Activated CD8-positive, alpha-beta memory T cell treated with anti-CD3 and anti-CD28 coated beads, Interleukin-2, amount 50 U/mL, for 1 hour (primary cell): ENCODE measurements around the gene RSBN1L.
A peak's percentile ranks its signal among the peaks of the same experiment; 100 is the strongest.
"Not testable (repeated sequence)": the region's sequence is repeated elsewhere in the genome, so short reads cannot be mapped to it uniquely, and the experiment has no call there.

Experiments
- DNase-seq: peaks from one replicate; pipeline ENCODE4 v3.0.0-alpha.2; 2020; ENCODE audit errors: extremely low read depth

The RSBN1L gene

DNA sequence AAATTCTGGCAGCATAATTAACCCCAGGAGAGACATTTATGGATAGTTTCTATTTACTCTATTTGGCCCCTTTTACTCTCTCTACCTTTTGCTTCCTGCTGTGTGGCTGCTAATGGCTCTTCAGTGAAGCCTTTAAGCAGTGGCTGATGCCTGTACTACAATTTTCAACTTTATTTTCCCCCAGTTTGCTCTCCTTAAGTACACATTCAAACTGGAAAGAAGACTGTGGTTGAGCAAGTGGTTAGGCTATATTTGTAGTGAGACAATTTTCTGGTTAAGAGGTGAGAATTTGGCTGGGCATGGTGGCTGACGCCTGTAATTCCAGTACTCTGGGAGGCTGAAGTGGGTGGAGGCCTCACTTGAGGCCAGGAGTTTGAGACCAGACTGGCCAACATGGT, 8.5 kb upstream of the RSBN1L start:
- DNase-seq, result no peak

DNA sequence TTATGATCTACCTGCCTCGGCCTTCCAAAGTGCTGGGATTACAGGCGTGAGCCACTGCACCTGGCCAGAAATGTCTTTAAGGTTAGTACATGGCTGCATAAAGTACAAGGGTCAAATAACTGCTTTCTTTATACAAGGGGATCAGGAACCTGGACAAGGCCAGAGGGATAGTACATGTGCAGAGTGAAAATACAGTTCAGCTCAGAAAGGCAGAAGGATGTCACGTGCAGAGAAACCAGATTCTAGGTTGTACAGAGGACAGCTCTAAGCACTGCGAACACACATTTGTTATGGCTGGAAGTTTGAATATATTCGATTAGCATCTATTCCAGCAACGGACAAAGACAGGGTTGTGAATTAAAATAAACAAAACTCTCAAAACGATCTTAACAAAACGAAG, 6.0 kb upstream of the RSBN1L start:
- DNase-seq, result no peak

DNA sequence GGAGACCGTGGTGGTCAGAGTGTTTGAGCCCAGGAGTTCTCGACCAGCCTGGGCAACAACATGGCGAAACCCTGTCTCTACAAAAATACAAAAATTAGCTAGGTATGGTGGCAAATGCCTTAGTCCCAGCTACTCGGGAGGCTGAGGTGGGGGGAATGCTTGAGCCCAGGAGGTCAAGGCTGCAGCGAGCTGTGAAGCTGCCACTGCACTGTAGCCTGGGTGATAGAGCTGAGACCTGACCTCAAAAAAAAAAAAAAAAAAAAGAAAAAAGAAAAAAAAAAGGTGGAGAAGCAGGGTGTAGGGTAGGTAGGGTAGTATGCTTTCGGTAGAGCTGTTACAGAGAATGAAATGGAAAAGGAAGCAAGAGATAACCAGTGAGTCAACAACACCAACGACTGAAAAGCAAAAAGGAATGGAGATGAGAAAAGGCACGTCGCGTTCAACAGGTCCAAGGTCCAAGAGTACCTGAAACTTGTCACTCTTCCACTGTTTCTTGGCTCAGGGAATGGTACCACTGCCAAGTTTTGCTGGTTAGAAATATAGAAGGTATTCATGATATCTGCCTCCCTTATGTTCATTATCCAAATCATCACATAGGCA, 4.3 kb upstream of the RSBN1L start:
- DNase-seq, result no peak

DNA sequence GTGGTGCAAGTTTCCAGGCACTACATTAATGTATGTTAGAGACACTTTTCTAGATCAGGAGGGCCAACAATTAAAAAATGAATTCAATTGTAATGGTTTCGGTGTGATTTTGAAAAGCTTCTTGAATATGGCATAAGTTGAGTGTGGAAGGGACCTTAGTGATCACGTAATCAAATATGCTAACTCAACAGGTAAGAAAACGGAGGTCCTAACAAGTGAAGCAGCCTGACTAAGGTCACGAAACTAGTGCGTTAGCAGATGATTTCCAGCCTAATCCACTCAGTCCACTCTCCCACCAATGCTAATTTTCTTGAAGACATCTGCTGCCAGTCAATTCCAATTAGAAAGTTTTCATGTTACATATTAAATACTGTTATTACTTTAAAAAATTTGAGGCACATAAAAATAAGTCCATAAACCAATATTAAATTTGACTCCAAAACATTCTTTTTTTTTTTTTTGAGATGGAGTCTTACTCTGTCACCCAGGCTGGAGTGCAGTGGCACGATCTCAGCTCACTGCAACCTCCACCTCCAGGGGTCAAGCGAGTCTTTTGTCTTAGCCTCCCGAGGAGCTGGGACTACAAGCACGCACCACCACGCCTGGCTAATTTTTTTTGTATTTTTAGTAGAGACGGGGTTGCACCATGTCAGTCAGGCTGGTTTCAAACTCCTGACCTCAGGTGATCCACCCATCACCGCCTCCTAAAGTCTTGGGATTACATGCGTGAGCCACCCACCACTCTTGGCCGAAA, 2.3 kb upstream of the RSBN1L start:
- no peak for DNase-seq

GRCh38 chr7:77696643-77697534, 630 bp downstream of the RSBN1L start:
- DNase-seq, result peak; percentile 8

DNA sequence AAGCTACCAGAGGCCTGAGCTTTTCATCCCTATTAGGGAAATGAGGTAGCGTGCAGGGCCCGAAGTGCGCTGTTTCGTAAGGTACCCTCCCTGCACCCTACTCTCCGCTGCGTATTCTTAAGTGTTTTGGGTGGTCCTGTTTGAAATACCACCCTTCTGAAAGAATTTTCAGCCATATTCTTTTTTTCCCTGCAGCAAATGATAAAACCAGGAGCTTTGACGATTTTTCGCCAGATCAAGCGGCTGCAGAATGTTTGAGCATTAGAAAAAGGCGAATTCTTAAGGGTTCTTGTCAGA, 1.2 kb downstream of the RSBN1L start:
- no peak for DNase-seq

DNA sequence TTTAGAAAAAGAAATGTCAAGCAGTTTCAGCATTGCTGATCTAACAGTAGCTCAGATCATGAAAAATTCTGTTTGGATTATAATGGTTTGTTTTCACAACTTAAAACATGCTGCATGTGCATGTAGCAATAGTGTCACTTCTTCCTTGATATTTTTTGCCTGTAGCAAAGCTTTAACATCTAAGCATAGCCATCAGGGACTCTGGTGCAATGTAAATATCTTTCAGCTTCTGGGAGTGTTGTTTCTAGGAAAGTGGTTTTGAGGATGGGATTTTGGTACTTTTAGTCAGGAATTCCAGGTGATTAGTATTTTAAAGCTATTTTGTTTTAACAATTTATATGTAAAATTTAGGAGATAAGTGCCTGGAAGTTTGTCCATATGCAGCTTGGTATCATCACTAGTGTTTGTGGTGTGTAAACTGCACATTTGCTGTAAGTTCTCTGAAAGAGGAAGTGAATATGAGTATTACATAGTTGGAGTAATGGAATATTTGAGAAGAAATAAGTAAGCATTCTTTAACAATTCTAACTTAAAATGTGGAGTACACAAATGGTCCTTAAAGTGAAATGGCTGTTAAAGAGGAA, 1.9 kb downstream of the RSBN1L start:
- no peak for DNase-seq

- no peak for DNase-seq
Observed at GRCh38 chr7:77699056-77699455, 2.8 kb downstream of the RSBN1L start.

DNA sequence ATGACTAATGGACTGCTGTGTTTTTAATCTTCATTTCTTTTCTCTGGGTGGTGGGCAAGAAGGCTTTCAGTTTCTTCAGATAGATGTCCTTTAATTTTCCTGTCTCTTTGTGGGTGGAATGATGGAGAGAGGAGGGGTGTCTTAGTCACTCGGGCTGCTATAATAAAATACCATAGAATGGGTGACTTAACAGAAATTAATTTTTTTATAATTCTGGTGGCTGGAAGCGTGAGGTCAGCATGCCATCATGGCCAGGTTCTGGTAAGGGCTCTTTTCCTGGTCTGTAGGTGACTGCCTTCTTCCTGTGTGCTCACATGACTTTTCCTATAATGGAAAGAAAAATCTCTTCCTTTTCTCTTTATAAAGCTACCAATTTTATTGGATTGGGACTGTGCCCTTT, 6.3 kb downstream of the RSBN1L start:
- no peak for DNase-seq

DNA sequence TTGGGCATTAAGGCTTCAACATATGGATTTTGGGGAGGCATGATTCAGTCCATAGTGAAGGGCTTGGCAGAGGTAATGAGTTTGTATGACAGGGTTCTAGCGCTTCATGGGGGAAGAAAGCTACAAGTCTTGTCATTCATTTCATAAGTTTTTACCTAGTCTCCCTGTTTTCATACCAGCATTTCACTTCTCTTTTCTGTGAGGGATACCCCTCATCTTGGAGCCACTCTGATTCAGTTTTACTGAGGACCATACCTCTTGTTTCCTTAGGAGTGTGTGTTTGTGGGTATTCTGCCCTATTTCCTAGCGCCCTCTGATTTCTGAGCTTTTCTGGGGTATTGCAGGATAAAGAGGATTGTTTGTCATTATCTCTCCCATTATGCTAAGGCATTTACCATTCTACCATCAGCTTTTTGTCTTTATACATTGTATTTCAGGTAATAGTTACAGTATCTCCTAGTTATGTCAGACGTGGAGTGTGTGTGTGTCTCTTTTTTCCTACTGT, 6.8 kb downstream of the RSBN1L start:
- DNase-seq, result no peak

GRCh38 chr7:77703669-77704068, 7.4 kb downstream of the RSBN1L start:
- DNase-seq, result not testable (repeated sequence)

- DNase-seq, result no peak
Observed at GRCh38 chr7:77707504-77707992, 11.3 kb downstream of the RSBN1L start.

- no peak for DNase-seq
Observed at GRCh38 chr7:77710067-77710466, 13.8 kb downstream of the RSBN1L start.

GRCh38 chr7:77710861-77711260, 14.6 kb downstream of the RSBN1L start:
- DNase-seq, result no peak

GRCh38 chr7:77714195-77714594, 17.9 kb downstream of the RSBN1L start:
- no peak for DNase-seq

DNA sequence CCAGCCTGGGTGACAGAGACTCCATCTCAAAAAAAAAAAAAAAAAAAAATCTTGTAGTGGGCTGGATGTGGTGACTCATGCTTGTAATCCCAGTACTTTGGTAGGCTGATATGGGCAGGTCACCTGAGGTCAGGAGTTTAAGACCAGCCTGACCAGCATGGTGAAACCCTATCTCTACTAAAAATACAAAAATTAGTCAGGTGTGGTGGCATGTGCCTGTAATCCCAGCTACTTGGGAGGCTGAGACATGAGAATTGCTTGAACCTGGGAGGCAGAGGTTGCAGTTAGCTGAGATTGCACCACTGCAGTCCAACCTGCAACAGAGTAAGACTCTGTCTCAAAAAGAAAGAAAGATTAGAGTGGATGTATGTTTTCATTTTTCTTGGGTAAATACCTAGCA, 18.7 kb downstream of the RSBN1L start:
- not testable (repeated sequence) for DNase-seq

GRCh38 chr7:77716804-77717203, 20.5 kb downstream of the RSBN1L start:
- DNase-seq, result no peak

DNA sequence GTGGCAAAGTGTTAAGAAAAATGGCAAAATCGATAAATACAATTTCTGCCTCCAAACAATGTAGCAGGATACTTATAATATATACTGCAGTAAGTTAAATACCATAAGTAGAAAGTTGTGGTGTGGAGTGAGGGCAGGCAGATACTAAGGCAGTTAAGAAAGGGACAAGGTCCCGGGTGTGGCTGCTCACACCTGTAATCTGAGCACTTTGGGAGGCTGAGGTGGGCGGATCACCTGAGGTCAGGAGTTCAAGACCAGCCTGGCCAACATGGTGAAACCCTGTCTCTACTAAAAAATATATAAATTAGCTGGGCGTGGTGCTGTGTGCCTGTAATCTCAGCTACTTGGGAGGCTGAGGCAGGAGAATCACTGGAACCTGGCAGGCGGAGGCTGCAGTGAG, 21.3 kb downstream of the RSBN1L start:
- DNase-seq, result not testable (repeated sequence)

- no peak for DNase-seq
Observed at GRCh38 chr7:77727527-77727926, 31.3 kb downstream of the RSBN1L start.

DNA sequence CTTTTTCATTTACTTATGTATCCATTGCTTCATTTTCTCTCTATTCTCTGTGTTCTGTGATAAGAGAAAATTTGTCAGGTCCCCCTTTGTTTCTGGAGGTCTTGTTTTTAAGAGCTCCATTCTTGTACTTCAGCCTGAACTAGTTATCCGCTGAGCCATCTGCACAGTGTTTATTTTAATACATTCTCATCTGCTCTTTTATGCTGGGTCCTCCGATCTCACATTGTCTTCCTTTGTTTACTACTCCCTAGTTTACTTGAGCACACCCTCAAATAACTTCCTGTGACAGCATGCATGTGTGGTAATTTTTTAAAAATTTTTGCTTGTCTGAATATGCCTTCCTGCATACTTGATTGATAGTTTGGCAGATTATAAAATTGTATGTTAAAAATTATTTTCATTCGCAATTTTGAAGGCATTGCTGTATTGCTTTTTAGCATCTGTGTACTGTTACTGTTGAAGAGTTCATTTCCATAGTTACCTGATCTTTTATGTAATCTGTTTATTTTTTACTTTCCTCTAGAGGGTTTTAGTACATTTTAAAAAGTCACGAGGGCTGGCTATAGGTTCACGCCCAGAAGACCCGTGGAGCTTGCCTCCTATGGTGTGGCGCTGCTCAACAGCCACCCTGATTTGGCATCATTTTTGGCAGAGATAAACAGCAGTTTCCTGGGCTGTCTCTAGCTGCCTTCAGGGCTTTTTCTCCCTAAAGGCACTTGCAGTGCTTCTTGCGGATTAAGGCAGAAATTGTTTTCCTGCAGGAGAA, 31.9 kb downstream of the RSBN1L start:
- DNase-seq, result no peak

- DNase-seq, result no peak
Observed at GRCh38 chr7:77729574-77730348, 33.5 kb downstream of the RSBN1L start.
